HL-60/S4 treated with retinoic acid at 250 ng/mL for 4 days and 3 days (cell line): Measurements from ENCODE around the gene USHBP1.

ENCODE experiments used
- in situ Hi-C: fragments of 300-500 bp; cut with MboI; formaldehyde crosslinking; loops from 2 replicates; pipeline ENCODE4 v1.7.0; 2022; ENCODE audit warnings: low sequenced_read_pairs

Gene USHBP1

GRCh38 chr19:17264641-17264979 is at the start of gene USHBP1:
Gene USHBP1, minus strand, starts transcription at chr19:17264745. Its CDS starts 446 bp downstream, at chr19:17264299.
- in situ Hi-C loops: no loop called here

- in situ Hi-C loops: no loop called here
These were observed 49.6 kb upstream of the USHBP1 start for GRCh38 chr19:17314007-17314593.

DNA sequence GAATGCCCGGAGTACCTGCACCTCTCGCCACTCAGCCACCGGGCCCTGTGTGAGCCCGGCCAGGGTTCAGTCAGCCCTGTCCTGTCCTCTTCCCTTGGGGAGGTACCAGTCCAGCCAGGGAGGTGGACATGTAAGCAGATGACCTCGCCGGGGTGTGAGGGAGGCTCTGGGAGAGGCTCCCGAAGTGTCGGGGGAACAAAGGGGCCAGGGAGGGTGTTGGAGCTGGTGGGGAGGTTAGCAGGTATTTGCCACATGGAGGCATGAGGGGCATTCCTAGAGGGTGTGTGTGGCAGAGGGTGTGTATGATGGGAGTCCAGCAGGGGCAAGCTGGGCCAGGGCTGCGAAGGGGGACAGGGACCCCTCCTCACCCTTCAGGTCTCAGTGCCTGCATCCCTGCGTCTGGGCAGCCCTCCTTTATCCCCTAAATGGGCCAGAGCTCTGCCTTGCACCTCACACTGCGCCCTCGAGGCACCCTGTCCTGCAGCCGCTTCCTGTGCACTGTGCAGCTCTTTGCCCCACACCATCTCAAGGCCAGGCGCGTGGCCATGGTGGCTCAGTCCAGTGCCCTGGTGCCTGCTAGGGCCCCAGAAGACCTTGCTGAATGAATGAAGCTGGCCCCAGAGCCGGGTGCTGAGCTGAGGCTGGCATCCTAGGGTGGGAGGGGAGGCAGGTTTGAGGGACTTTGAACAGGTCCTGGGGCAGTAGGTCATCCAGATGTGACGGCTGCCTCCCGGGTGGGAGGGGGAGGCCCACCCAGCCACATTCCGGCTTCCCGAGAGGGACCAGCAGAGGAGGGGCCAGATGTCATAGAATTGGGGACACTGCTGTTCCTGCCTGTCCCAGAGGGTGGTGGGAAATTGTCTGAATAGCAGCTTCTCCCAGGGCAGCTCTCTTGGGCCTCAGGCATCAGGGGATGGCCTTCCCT is 47.9 kb upstream of the USHBP1 start:
- in situ Hi-C loops: no loop called here

GRCh38 chr19:17311455-17312188 is 47.1 kb upstream of the USHBP1 start:
- in situ Hi-C loops: no loop called here

- in situ Hi-C loops: no loop called here
These were observed 45.5 kb upstream of the USHBP1 start for GRCh38 chr19:17309965-17310461.

GRCh38 chr19:17309198-17309964 is 44.8 kb upstream of the USHBP1 start, which contains the start of gene DDA1:
Gene DDA1, plus strand, starts transcription at chr19:17309563. Its CDS starts 92 bp downstream, at chr19:17309655.
- in situ Hi-C loops: no loop called here

DNA sequence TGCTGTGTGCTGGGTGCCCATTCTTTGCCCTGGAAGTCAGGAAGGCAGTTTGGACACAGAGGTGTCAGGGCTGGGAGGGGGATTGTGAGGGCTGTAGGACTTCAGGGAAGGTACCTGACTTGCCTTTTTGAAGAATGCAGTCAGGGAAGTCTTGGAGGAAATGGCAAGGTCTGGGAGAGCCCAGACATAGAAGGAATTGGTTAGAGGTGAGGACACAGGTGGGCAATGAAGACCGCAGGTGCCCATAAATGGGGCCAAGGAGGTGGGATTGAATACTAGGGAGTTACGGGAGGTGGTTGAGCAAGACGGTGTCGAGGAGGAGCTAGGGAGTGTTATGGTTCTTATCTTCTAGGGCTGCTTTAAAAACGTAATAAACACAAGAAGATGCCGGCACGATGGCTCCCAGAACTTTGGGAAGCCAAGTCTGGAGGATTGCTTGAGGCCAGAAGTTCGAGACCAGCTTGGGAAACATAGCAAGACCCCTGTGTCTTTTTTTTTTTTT is 43.4 kb upstream of the USHBP1 start:
- in situ Hi-C loops: no loop called here

DNA sequence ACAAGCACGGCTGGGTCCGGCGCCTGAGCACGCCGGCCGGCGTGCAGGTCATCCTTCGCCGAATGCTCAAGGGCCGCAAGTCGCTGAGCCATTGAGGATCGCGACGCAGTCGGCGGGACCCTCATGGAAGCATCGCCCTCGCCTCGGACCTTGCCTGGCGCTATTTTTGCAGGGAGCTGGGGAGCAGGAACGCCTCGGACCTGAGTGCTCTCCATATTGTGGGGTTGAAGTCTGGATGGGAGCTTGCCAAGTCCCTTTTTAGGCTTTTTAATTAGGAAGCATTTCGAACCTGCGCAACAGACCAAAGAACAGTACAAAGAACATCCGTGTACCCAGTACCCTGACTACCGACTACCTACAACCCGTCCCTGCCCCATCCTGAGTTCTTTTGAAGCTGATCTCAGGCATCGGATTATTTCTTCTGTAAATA is 41.8 kb upstream of the USHBP1 start:
- in situ Hi-C loops: no loop called here

DNA sequence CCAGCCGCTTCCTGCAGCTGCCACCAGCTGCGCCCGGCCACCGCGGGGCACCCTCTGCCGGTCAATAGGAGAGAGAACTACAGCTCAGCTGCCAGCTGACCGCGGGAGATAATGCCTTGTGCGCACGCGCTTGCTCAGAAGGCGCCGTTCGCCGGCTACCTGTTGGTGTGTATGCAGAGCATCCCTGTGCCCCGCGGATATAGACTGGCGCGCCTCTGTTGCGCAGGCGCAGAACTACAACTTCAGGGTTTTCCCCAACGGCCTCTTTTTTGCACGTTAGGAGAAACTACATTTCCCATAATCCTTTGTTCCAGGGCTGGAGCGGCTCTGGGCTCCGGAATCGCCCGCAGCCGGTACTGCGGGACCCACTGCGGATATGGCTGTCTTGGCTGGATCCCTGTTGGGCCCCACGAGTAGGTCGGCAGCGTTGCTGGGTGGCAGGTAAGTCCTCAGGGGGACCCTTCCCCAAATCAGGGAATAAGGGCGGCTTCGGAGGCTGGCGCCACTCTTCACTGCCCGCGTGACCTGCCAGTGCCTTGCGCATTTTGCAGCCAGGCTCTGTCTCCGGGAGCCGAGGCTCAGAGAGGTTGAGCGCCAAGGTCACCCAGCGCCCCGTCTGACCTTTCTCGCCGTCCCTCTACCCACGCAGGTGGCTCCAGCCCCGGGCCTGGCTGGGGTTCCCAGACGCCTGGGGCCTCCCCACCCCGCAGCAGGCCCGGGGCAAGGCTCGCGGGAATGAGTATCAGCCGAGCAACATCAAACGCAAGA is 41.2 kb upstream of the USHBP1 start, which contains the start of gene MRPL34:
MRPL34 (plus strand) TSS at position 356 of the 768 bp plus-strand sequence; CDS start at position 377, 21 bp downstream.
- in situ Hi-C loops: no loop called here

GRCh38 chr19:17305216-17305516 is 40.6 kb upstream of the USHBP1 start:
- in situ Hi-C loops: no loop called here

- in situ Hi-C loops: no loop called here
These were observed 40.1 kb upstream of the USHBP1 start for GRCh38 chr19:17304386-17305215.

DNA sequence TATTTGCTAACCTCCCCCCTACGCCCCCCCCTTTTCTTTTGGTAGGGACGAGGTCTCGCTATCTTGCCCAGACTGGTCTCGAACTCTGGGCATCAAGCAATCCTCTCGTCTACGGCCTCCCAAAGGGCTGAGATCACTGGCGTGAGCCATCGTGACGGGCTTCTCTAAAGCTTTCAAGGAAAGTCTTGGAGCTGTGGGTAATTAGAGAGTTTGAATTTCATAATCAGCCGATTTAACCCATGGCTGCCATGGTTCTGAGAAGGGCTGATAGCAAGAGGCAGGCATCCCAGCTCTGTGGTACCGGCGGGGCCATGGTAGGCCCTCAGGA is 39.4 kb upstream of the USHBP1 start:
- in situ Hi-C loops: no loop called here

GRCh38 chr19:17303167-17303939 is 38.8 kb upstream of the USHBP1 start, which contains the start of gene ABHD8:
Gene ABHD8, minus strand, starts transcription at chr19:17303425. Its CDS starts 1,809 bp downstream, at chr19:17301616.
- in situ Hi-C loops: no loop called here

DNA sequence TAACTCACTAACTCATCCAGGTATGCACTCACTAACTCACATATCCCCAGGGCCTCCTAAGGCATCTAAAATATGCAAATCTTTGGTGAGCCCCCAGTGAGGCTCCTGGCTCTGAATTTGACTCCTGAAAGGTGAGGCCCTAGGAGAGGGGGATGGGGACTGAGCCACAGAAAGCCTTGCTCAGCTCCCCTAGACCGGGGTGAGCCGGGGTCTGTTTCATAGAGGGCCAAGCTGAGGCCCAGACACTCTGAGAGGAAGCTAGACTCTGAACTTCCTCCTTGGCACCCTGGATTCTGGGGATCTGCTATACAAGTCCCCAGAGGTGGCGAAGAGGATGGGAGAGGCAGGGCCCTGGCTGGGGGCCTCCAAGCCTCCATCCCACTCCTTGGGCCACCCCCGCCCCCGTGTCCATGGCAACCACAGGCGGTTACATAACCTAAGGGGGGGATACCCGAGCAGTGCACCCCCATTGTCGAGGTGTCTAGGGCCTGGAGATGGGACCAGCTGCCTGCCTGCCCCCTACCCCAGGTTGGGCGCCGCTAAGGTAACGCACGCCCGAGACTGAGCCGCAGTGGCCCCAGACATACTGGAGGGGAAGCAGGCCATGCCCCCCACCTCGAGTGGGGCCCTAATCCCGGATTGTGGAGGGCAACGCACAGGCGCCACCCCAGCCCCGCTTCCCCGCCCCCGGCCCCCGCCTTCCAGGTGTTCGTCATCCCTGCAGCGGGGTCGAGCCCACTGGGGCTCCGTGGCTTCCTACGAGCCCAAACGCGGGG is 38.0 kb upstream of the USHBP1 start:
- in situ Hi-C loops: no loop called here

GRCh38 chr19:17300992-17301619 is 36.6 kb upstream of the USHBP1 start:
- in situ Hi-C loops: no loop called here

GRCh38 chr19:17296976-17297375 is 32.4 kb upstream of the USHBP1 start:
- in situ Hi-C loops: no loop called here

GRCh38 chr19:17296273-17296672 is 31.7 kb upstream of the USHBP1 start:
- in situ Hi-C loops: no loop called here
